HG03378 (cell line): Measurements from ENCODE around the gene TRIM63.

ENCODE experiments used
- ATAC-seq: cut with Tn5 transposase; IDR thresholded peaks from one replicate; pipeline ENCODE4 v1.9.1; 2021; ENCODE audit warnings: mild to moderate bottlenecking, moderate library complexity; ENCODE audit not compliant: unreplicated experiment

Gene TRIM63

GRCh38 chr1:26019641-26020315, 47.7 kb downstream of the TRIM63 start:
- no peak for ATAC-seq

- ATAC-seq = no peak
Measured at GRCh38 chr1:26017606-26018005, 49.8 kb downstream of the TRIM63 start.

GRCh38 chr1:26016953-26017545, 50.4 kb downstream of the TRIM63 start:
- no peak for ATAC-seq

- no peak for ATAC-seq
Measured at GRCh38 chr1:26016258-26016952, 51.0 kb downstream of the TRIM63 start.

GRCh38 chr1:26015358-26015757, 52.1 kb downstream of the TRIM63 start:
- no peak for ATAC-seq

GRCh38 chr1:26014179-26014578, 53.3 kb downstream of the TRIM63 start:
- no peak for ATAC-seq

GRCh38 chr1:26012864-26013263, 54.6 kb downstream of the TRIM63 start:
- no peak for ATAC-seq

GRCh38 chr1:26010825-26011224, 56.6 kb downstream of the TRIM63 start:
- ATAC-seq = no peak

- ATAC-seq = no peak
Measured at GRCh38 chr1:26009796-26010447, 57.5 kb downstream of the TRIM63 start.

- ATAC-seq = no peak
Measured at GRCh38 chr1:26006710-26007109, 60.7 kb downstream of the TRIM63 start.

GRCh38 chr1:26005434-26006105, 61.9 kb downstream of the TRIM63 start:
- no peak for ATAC-seq

- ATAC-seq = no peak
Measured at GRCh38 chr1:26003756-26004155, 63.7 kb downstream of the TRIM63 start.

GRCh38 chr1:26003262-26003661, 64.2 kb downstream of the TRIM63 start:
- ATAC-seq = no peak
